ENCODE measurements around the gene FAM43A. TPM values are rescaled to one million over a fixed set of nuclear protein-coding genes. Genes with fewer than 3 reads are reported as not detected.

Gene FAM43A
- total and polyA plus RNA-seq, 9 of the 15 experiments (the other 6 are each of a cell fraction or from before 2014, with no cell fraction given): 0.03 to 1.2 (median 0.21) TPM

DNA sequence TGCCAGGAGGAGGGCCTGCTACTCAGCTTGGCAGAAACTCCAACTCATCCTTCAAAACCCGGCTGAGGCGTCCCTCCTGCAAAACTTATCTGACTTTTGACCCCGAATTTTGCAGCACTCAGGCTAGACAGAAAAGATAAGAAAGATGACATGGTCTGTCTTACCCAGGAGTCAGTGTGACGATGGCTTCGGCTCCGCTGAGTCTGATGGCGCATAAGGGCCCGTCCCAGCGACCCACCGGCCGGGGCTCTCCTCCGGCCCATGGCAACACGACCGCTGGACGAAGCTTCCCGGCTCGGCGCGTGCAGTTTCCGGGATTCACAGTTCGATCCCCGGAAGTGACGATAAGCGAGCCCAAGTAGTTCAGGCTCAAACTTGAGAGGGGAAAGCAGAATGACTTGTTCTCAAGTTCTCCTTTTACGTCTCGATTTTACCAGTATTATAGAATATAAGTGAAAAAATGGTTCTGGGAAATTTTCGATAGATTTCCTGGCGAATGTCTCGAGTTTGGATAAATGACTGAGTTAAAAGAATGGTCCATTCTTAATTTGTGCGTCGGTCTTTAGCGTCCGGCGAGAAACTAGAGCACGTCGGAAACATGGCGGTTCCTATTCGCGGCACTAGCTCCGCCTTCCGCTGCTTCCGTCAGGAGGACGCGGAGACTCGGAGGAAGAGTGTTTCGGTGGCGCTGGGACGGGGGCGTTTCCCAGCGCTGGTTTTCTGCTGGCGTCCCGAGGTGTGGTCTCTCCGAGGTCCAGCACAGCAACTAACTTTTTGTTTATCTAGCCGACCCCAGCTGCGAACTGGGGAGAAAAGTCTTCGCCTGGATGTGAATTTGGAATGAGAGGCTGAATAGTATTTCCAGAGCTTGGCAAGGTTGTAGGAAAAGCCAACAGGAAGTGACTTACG lies 13.5 kb upstream of the FAM43A start, which contains the start of gene LSG1 (continued):
- TF ChIP-seq, protein P1, sequence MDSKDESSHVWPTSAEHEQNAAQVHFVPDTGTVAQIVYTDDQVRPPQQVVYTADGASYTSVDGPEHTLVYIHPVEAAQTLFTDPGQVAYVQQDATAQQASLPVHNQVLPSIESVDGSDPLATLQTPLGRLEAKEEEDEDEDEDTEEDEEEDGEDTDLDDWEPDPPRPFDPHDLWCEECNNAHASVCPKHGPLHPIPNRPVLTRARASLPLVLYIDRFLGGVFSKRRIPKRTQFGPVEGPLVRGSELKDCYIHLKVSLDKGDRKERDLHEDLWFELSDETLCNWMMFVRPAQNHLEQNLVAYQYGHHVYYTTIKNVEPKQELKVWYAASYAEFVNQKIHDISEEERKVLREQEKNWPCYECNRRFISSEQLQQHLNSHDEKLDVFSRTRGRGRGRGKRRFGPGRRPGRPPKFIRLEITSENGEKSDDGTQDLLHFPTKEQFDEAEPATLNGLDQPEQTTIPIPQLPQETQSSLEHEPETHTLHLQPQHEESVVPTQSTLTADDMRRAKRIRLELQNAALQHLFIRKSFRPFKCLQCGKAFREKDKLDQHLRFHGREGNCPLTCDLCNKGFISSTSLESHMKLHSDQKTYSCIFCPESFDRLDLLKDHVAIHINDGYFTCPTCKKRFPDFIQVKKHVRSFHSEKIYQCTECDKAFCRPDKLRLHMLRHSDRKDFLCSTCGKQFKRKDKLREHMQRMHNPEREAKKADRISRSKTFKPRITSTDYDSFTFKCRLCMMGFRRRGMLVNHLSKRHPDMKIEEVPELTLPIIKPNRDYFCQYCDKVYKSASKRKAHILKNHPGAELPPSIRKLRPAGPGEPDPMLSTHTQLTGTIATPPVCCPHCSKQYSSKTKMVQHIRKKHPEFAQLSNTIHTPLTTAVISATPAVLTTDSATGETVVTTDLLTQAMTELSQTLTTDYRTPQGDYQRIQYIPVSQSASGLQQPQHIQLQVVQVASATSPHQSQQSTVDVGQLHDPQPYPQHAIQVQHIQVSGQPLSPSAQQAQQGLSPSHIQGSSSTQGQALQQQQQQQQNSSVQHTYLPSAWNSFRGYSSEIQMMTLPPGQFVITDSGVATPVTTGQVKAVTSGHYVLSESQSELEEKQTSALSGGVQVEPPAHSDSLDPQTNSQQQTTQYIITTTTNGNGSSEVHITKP (IDR thresholded peaks at IDR 0.05; ENCODE audit: partially characterized antibody): peak; percentile 100
- no peak for TF ChIP-seq THAP12 (CRISPR knock-in tag; IDR thresholded peaks at IDR 0.05)
- TF ChIP-seq ZNF184 (CRISPR knock-in tag; IDR thresholded peaks at IDR 0.05): no peak
- TF ChIP-seq OTX1 (CRISPR knock-in tag; IDR thresholded peaks at IDR 0.05): no peak
- TF ChIP-seq, protein P2, sequence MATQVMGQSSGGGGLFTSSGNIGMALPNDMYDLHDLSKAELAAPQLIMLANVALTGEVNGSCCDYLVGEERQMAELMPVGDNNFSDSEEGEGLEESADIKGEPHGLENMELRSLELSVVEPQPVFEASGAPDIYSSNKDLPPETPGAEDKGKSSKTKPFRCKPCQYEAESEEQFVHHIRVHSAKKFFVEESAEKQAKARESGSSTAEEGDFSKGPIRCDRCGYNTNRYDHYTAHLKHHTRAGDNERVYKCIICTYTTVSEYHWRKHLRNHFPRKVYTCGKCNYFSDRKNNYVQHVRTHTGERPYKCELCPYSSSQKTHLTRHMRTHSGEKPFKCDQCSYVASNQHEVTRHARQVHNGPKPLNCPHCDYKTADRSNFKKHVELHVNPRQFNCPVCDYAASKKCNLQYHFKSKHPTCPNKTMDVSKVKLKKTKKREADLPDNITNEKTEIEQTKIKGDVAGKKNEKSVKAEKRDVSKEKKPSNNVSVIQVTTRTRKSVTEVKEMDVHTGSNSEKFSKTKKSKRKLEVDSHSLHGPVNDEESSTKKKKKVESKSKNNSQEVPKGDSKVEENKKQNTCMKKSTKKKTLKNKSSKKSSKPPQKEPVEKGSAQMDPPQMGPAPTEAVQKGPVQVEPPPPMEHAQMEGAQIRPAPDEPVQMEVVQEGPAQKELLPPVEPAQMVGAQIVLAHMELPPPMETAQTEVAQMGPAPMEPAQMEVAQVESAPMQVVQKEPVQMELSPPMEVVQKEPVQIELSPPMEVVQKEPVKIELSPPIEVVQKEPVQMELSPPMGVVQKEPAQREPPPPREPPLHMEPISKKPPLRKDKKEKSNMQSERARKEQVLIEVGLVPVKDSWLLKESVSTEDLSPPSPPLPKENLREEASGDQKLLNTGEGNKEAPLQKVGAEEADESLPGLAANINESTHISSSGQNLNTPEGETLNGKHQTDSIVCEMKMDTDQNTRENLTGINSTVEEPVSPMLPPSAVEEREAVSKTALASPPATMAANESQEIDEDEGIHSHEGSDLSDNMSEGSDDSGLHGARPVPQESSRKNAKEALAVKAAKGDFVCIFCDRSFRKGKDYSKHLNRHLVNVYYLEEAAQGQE (IDR thresholded peaks at IDR 0.05; ENCODE audit: borderline replicate concordance): no peak
- TF ChIP-seq, protein P2 (CRISPR knock-in tag; IDR thresholded peaks at IDR 0.05; ENCODE audit: low read depth): no peak
- peak; percentile 78; the same call in 1 of the 2 replicates for TF ChIP-seq GATAD2B (IDR thresholded peaks at IDR 0.05; ENCODE audit: borderline replicate concordance)
- no peak for TF ChIP-seq SETDB1 (IDR thresholded peaks at IDR 0.05; ENCODE audit: low read length)
- TF ChIP-seq HMGXB4 (CRISPR knock-in tag; IDR thresholded peaks at IDR 0.05): 0 out of 2 replicates have a peak, but pooled peaks have one; percentile 32

Data from K562 (cell line).